AML-193 (cell line): ENCODE results near the gene NUP43.
"Not testable (repeated sequence)": the region's sequence is repeated elsewhere in the genome, so short reads cannot be mapped to it uniquely, and the experiment has no call there.

ENCODE experiments used
- DNase-seq, 2 experiments: peaks; one replicate each; lab custom pipeline; 2025; lab: John Stamatoyannopoulos, UW

NUP43 gene

GRCh38 chr6:149691201-149691600 lies 55.1 kb downstream of the NUP43 start:
- no peak for DNase-seq

DNA sequence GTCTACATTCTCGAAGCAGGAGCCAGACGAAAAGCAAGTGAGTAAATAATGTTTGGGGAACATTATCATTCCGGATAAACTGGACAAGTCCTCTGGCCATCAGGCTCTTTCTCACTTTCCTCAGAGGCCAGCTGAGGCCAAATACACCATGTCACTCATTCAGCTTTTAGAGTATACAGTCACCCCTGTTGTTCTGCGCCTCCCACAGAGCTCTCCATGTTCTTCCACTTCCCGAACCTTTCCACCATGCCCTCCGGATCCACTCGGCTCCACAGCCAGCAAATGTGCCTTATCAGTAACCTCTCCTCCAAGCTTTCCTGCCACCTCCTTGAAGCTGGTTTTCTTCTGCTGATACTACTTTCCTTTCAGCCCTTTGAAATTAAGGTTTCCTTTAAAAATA lies 60.1 kb downstream of the NUP43 start:
- no peak for DNase-seq

GRCh38 chr6:149683256-149683859 lies 63.0 kb downstream of the NUP43 start:
- no peak for DNase-seq

DNA sequence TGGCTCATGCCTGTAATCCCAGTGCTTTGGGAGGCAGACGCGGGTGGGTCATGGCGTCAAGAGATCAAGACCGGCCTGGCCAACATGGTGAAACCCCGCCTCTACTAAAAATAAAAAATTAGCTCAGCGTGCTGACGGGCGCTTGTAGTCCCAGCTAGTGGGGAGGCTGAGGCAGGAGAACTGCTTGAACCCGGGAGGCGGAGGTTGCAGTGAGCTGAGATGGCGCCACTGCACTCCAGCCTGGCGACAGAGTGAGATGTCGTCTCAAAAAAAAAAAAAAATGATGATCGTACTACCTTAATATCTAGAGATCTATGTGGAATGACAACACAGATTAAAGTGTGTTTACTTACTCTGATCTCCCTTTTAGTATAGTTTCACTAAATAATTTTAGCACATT lies 64.5 kb downstream of the NUP43 start:
- DNase-seq = not testable (repeated sequence)

- no peak for DNase-seq
Observed at GRCh38 chr6:149681209-149681608, 65.1 kb downstream of the NUP43 start.

DNA sequence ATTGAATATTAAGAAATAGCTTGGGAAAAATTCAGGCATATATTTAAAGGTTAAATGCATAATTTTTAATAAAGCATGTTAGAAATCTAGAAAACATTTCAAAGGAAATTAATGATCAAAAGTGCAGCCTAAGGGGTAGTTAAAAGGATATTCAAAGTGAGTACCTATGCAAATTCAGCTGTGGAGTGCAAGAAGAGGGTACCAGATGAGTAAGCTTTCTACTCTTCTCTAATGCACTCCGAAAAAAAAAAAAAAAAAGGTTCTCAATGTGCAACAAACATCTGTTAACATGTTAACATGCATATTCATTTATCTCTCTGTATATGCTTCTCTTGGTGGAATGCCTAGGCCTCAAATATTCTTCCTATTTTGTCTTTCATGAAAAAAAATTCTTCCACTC lies 65.8 kb downstream of the NUP43 start:
- no peak for DNase-seq
